HepG2 (cell line): ENCODE measurements around the gene FGFBP1. TPM values are rescaled to one million over a fixed set of nuclear protein-coding genes. Genes with fewer than 3 reads are reported as not detected.

Source experiments
- ATAC-seq: fragments of 200-7000 bp; cut with Tn5 transposase; 3 replicates; pipeline ENCODE4 v1.9.1; 2020; ENCODE audit warnings: mild to moderate bottlenecking, moderate library complexity
- BruUV-seq: library from RNA; stranded (reverse); fragments of 400-500 nt; replicated peaks from 2 replicates; lab custom pipeline; 2021; lab: Mats Ljungman, UMichigan
- CTCF ChIA-PET: fragments of 300-600 bp; formaldehyde crosslinking; extraction: SDS; loops from one replicate; lab custom pipeline; 2021; ENCODE audit warnings: low total read pairs, inconsistent platforms, low intra/inter-chr PET ratio; lab: Yijun Ruan, JAX
- POLR2A ChIA-PET: fragments of 350-600 bp; sonication (Branson Sonifier 250); formaldehyde crosslinking; loops from one replicate; lab custom pipeline; 2020; ENCODE audit warnings: antibody characterized with exemption, inconsistent platforms; lab: Yijun Ruan, JAX
- DNase-seq: peaks from one replicate; pipeline ENCODE4 v3.0.0-alpha.2; 2015; ENCODE audit warnings: low spot score
- FAIRE-seq: peaks from 3 replicates; lab custom pipeline; 2011; peaks lifted over from hg19 to GRCh38; lab: Jason Lieb, UNC
- H2AFZ ChIP-seq: one replicate; pipeline ENCODE4 v1.6.1; 2011; ENCODE audit warnings: low read length, inconsistent platforms
- H3K27ac ChIP-seq: fragments of 300-600 bp; 3 replicates; pipeline ENCODE4 v1.8.0; 2011; ENCODE audit warnings: mixed run types, mild to moderate bottlenecking, mixed read lengths, low read length, inconsistent platforms; ENCODE audit not compliant: insufficient read depth; ENCODE audit errors: extremely low read length
- H3K27me3 ChIP-seq, 2 experiments: fragments of 200-600 bp in 1 of 2; 2 replicates in 1 of 2; 3 replicates in 1 of 2; pipeline versions ENCODE4 v1.6.0 to v1.8.0; 2011; ENCODE audit warnings: low read length in 2 of 2, mild to moderate bottlenecking in 2 of 2, moderate library complexity in 2 of 2, inconsistent platforms in 1 of 2; ENCODE audit not compliant: insufficient read depth in 2 of 2, control insufficient read depth in 1 of 2
- H3K36me3 ChIP-seq, 2 experiments: fragments of 200-600 bp in 1 of 2; replicated peaks in 1 of 2; 2 replicates in 1 of 2; 3 replicates in 1 of 2; pipeline versions ENCODE4 v1.5.1 to v1.8.0; 2011; ENCODE audit warnings: low read length in 2 of 2, inconsistent platforms in 1 of 2; ENCODE audit not compliant: insufficient read depth in 2 of 2, control insufficient read depth in 1 of 2
- H3K4me1 ChIP-seq: 2 replicates; pipeline ENCODE4 v1.5.1; 2012; ENCODE audit warnings: low read length, inconsistent platforms; ENCODE audit not compliant: insufficient read depth
- H3K4me2 ChIP-seq: 2 replicates; pipeline ENCODE4 v1.6.0; 2011; ENCODE audit warnings: low read depth, low read length, inconsistent platforms
- H3K4me3 ChIP-seq, 3 experiments: fragments of 200-600 bp in 1 of 3; sonication (generic), shearing (Covaris generic) in 1 of 3; replicated peaks in 1 of 3; 2 replicates each; pipeline ENCODE4 v1.5.1; 2011 to 2016; ENCODE audit warnings: low read length in 3 of 3, inconsistent platforms in 2 of 3, low read depth in 2 of 3, mild to moderate bottlenecking in 2 of 3, control low read depth in 1 of 3, mixed read lengths in 1 of 3; ENCODE audit not compliant: insufficient read depth in 1 of 3
- H3K79me2 ChIP-seq: one replicate; pipeline ENCODE4 v1.6.1; 2011; ENCODE audit warnings: low read length, inconsistent platforms; ENCODE audit not compliant: insufficient read depth
- H3K9ac ChIP-seq: 2 replicates; pipeline ENCODE4 v1.6.0; 2011; ENCODE audit warnings: mild to moderate bottlenecking, low read depth, low read length, inconsistent platforms; ENCODE audit not compliant: insufficient read depth
- H3K9me3 ChIP-seq: 2 replicates; pipeline ENCODE4 v1.5.1; 2012; ENCODE audit warnings: mild to moderate bottlenecking, low read length
- H4K20me1 ChIP-seq: 2 replicates; pipeline ENCODE4 v1.6.0; 2011; ENCODE audit warnings: inconsistent platforms, mild to moderate bottlenecking, low read length, moderate library complexity; ENCODE audit not compliant: insufficient read depth
- ATRX ChIP-seq: sonication (generic); formaldehyde crosslinking; IDR thresholded peaks from 2 replicates; pipeline ENCODE4 v1.4.0; 2020; ENCODE audit warnings: missing genetic modification reagents, borderline replicate concordance
- DNMT3B ChIP-seq: conservative IDR thresholded peaks from 2 replicates; pipeline ENCODE4 v1.6.1; 2016; ENCODE audit warnings: missing biosample characterization, control low read depth
- MTA1 ChIP-seq: sonication (generic); formaldehyde crosslinking; IDR thresholded peaks from 2 replicates; pipeline ENCODE4 v1.4.0; 2020; ENCODE audit warnings: missing genetic modification reagents, mild to moderate bottlenecking, borderline replicate concordance
- PHF20 ChIP-seq: sonication (generic); formaldehyde crosslinking; IDR thresholded peaks from 2 replicates; pipeline ENCODE4 v1.5.0; 2020; ENCODE audit warnings: mild to moderate bottlenecking, missing genetic modification reagents
- RFXAP ChIP-seq: sonication (generic); formaldehyde crosslinking; IDR thresholded peaks from 2 replicates; pipeline ENCODE4 v1.4.0; 2020; ENCODE audit warnings: missing genetic modification reagents, borderline replicate concordance
- SNRNP70 ChIP-seq: fragments of 200-400 bp; formaldehyde crosslinking; IDR thresholded peaks from 2 replicates; pipeline ENCODE4 v1.6.1; 2017; ENCODE audit warnings: mild to moderate bottlenecking, low read depth, low read length, moderate library complexity
- ZNF768 ChIP-seq: sonication (generic); formaldehyde crosslinking; IDR thresholded peaks from 2 replicates; pipeline ENCODE4 v1.4.0; 2020; ENCODE audit warnings: missing genetic modification reagents
- ZSCAN22 ChIP-seq: sonication (generic); formaldehyde crosslinking; IDR thresholded peaks from 2 replicates; pipeline ENCODE4 v1.4.0; 2020; ENCODE audit warnings: mild to moderate bottlenecking, missing genetic modification reagents
- WGBS: methylation state at CpG from one replicate; pipeline ENCODE4 v1.1.6; 2017; ENCODE audit warnings: low lambda C conversion rate; 5-methylcytosine and 5-hydroxymethylcytosine counted together
- in situ Hi-C: cut with HindIII; loops from 2 replicates; pipeline ENCODE4 v1.10.0; 2017; ENCODE audit warnings: low pct_unique_long_range_greater_than_20kb; ENCODE audit not compliant: extremely low pct_ligation_motif_present
- intact Hi-C: fragments of 100-400 bp; cut with micrococcal nuclease; formaldehyde crosslinking; loops from one replicate; pipeline ENCODE4 v1.10.0; 2022; ENCODE audit not compliant: unreplicated experiment
- polyA plus RNA-seq, 8 experiments: library from polyadenylated mRNA; depleted of rRNA in 3 of 8; stranded (reverse) in 7 of 8; unstranded in 1 of 8; fragments of >200 nt; fragmentation: Illumina TruSeq in 4 of 8; extraction: Trizol in 4 of 8; gene quantifications; 2 replicates each; pipeline versions ENCODE4 v1.2.1 to v1.2.3, GENCODE V29; 2011 to 2016; ENCODE audit warnings: low read depth in 4 of 8, missing spikeins in 1 of 8, mixed read lengths in 1 of 8; ENCODE audit not compliant: insufficient read depth in 1 of 8
- total RNA-seq, 5 experiments: library from RNA; depleted of rRNA; stranded (reverse); fragments of >200 nt; fragmentation: Illumina TruSeq; extraction: Trizol; gene quantifications; 2 replicates each; pipeline ENCODE4 v1.2.3, GENCODE V29; 2016; ENCODE audit warnings: low read depth in 1 of 5
- TF ChIP-seq, protein P1 (sequence below): IDR thresholded peaks from 2 replicates; pipeline ENCODE4 v1.6.1; 2016; ENCODE audit warnings: low read depth, borderline replicate concordance
- TF ChIP-seq, protein P2 (sequence below): sonication (generic); formaldehyde crosslinking; IDR thresholded peaks from 2 replicates; pipeline ENCODE4 v1.4.0; 2020; ENCODE audit warnings: missing genetic modification reagents
- TF ChIP-seq, protein P3 (sequence below): sonication (generic); formaldehyde crosslinking; IDR thresholded peaks from 2 replicates; pipeline ENCODE4 v1.5.0; 2020; ENCODE audit warnings: missing genetic modification reagents
- TF ChIP-seq, protein P4 (sequence below): sonication (generic); formaldehyde crosslinking; IDR thresholded peaks from 2 replicates; pipeline ENCODE4 v1.4.0; 2020; ENCODE audit warnings: missing genetic modification reagents, borderline replicate concordance

The FGFBP1 gene
- total and polyA plus RNA-seq, 2 of the 13 experiments (the other 11 are each of a cell fraction or from before 2014, with no cell fraction given) = not detected

DNA sequence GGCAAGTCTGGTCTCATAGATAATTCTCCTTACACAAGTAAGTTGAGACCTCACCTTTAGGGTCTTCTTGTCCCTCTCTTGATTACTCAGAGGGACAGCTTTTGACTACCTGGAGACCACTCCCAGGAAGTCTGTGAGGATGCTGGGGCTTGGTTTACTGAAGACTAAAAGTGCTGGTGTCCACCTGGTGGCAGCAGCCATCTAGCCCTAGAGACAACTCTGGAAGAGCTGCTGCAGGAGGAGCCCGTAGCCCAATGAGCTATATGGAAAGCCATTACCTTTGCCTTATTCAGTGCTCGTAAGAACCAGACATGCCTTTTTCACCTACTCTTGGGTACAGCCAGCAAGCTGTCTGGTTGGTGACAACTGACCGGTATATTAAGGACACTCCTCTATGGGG lies 17.1 kb upstream of the FGFBP1 start:
- Histone ChIP-seq H3K4me3 (no peak overlapping the region), H3K4me2 (no peak overlapping the region), H3K9ac (no peak overlapping the region), H2AFZ (no peak overlapping the region), H3K9me3 (no peaks in the 10 kb centered on the region), H3K4me1 (0 out of 2 replicates have a peak, but pooled peaks cover 7% of the 10 kb centered on the region), H3K36me3 (no peaks in the 10 kb centered on the region), H3K27ac (no peak overlapping the region), H3K79me2 (no peaks in the 10 kb centered on the region), H3K27me3 (peaks cover 0 to 15% of the 10 kb centered on the region in 2 experiments; a peak in 2 of 5 replicates), H4K20me1 (no peaks in the 10 kb centered on the region)
- in situ Hi-C loops = loop anchor here (5.0 kb wide), 2 partner anchors 73 to 148 kb away; no protein-coding TSS in a partner anchor
- BruUV-seq = no TSS peak
- ChIA-PET POLR2A (interaction anchor here (1.1 kb wide), 1 partner anchor 476 kb away, joined by 13 read pairs; no protein-coding TSS in a partner anchor), CTCF (interaction anchor here (1.9 to 2.1 kb wide), 3 partner anchors 73 to 477 kb away, joined by 12 to 15 read pairs (median 15); no protein-coding TSS in a partner anchor)
- intact Hi-C loops = loop anchor here (1.0 to 2.0 kb wide), 5 partner anchors 73 to 476 kb away; no protein-coding TSS in a partner anchor
- no peak for DNase-seq
- FAIRE-seq = no peak
- no peak for TF ChIP-seq SNRNP70
- TF ChIP-seq, protein P1, sequence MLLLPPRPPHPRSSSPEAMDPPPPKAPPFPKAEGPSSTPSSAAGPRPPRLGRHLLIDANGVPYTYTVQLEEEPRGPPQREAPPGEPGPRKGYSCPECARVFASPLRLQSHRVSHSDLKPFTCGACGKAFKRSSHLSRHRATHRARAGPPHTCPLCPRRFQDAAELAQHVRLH (CRISPR knock-in tag) = no peak
- TF ChIP-seq, protein P2, sequence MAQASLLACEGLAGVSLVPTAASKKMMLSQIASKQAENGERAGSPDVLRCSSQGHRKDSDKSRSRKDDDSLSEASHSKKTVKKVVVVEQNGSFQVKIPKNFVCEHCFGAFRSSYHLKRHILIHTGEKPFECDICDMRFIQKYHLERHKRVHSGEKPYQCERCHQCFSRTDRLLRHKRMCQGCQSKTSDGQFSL (CRISPR knock-in tag) = no peak
- no peak for TF ChIP-seq MTA1
- TF ChIP-seq, protein P3, sequence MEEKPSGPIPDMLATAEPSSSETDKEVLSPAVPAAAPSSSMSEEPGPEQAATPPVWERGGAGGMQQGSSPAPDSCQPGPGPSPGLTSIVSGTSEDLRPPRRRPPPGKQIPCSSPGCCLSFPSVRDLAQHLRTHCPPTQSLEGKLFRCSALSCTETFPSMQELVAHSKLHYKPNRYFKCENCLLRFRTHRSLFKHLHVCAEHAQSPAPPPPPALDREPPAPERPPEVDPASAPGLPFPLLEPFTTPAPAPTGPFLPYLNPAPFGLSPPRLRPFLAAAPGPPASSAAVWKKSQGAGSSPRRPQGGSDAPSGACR (CRISPR knock-in tag) = no peak
- no peak for TF ChIP-seq DNMT3B
- TF ChIP-seq ZNF768 (CRISPR knock-in tag) = no peak
- TF ChIP-seq RFXAP (CRISPR knock-in tag) = no peak
- TF ChIP-seq, protein P4, sequence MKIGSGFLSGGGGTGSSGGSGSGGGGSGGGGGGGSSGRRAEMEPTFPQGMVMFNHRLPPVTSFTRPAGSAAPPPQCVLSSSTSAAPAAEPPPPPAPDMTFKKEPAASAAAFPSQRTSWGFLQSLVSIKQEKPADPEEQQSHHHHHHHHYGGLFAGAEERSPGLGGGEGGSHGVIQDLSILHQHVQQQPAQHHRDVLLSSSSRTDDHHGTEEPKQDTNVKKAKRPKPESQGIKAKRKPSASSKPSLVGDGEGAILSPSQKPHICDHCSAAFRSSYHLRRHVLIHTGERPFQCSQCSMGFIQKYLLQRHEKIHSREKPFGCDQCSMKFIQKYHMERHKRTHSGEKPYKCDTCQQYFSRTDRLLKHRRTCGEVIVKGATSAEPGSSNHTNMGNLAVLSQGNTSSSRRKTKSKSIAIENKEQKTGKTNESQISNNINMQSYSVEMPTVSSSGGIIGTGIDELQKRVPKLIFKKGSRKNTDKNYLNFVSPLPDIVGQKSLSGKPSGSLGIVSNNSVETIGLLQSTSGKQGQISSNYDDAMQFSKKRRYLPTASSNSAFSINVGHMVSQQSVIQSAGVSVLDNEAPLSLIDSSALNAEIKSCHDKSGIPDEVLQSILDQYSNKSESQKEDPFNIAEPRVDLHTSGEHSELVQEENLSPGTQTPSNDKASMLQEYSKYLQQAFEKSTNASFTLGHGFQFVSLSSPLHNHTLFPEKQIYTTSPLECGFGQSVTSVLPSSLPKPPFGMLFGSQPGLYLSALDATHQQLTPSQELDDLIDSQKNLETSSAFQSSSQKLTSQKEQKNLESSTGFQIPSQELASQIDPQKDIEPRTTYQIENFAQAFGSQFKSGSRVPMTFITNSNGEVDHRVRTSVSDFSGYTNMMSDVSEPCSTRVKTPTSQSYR (CRISPR knock-in tag) = no peak
- no peak for TF ChIP-seq ATRX
- TF ChIP-seq PHF20 (CRISPR knock-in tag) = no peak
- TF ChIP-seq ZSCAN22 (CRISPR knock-in tag) = no peak
- peak; percentile 61 for ATAC-seq
- 42% methylated on average over 2 of the region's 3 CpGs for WGBS
